Measurements from ENCODE around the gene CLDN5. TPM values are rescaled to one million over a fixed set of nuclear protein-coding genes. Genes with fewer than 3 reads are reported as not detected.

Gene CLDN5
- total RNA-seq, 4 donors from 2014 or later: 40.4 to 108 (median 89.6) TPM

DNA sequence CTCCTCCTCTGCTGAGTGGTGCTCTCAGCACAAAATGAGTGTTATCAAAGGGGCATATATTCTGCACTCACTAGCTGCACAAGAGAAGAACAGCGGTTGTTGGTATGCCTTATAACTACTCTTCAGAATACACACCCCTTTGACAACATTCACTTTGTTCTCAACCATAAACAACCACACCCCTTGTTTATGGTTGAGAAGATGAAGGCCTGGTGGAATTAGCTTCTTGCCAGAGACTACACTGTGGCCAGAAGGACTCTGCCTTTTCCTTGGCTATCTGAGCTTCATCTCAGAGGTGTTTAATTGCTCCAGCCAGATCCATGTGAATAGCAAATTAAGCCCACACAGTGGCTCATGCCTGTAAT is 45.0 kb upstream of the CLDN5 start:
- intact Hi-C loops (cut with DNase I; ENCODE audit: low total_unique reads) (loop anchor here (5.0 kb wide), 1 partner anchor 53 kb away; no protein-coding TSS in a partner anchor), in situ Hi-C loops (cut with MboI; ENCODE audit: low sequenced_read_pairs in 4 of 4) (no loop called here)
- Histone ChIP-seq H3K9me3 (no peaks in the 10 kb centered on the region), H3K27ac (peak overlapping the region; percentile 40 to 77 (median 72)), H3K4me1 (peaks cover 4 to 11% of the 10 kb centered on the region in 2 donors), H3K27me3 (no peaks in the 10 kb centered on the region), H3K4me3 (no peak overlapping the region), H3K36me3 (no peaks in the 10 kb centered on the region)
- TF ChIP-seq POLR2A (IDR thresholded peaks at IDR 0.05): no peak
- DNase-seq: no peak
- no peak for ATAC-seq

DNA sequence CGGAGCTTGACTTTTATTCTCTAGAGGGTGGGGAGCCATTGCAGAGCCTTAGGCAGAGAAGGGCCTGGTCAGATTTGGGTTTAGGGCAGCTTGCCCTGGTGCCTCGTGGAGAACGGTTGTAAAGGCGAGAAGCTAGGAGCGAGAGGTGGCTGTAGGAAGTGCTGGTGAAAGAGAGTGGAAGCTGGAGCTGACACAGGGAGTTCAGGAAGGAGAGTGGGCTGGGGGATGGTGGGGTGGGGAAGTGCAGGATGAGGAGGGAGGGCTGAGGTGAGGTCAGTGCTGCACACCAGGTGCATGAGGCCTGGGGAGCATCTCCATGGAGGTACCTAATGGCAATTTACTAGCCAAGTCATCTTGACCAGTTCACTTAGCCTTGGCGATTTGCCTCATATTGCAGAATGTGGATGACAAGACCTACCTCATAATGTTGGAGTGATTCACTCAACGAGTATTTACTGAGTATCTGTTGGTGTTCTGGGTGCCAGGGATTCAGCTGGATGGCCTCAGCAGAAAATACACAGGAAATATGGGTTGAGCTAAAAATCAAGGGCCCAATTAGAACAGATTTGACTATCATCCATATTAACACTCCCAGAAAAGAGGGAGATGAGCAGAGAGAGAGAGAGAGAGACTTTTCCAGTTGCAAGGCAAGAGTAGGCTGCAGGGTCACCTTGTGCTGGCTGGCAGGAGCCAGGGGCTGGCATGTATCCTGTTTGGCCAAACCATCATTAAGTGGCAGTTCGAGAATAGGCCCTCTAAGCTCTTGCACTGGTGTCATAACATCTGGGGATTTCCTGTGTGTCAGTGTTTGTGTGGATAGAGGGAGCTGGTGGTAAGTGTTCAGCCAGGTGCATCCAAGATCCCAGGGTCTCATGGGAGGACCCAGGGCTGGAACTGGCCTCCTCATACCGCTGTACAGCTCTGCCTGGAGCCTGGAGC is 44.4 kb upstream of the CLDN5 start:
- ATAC-seq (peak in 1 of 2 donors; percentile 60), DNase-seq (no peak)
- no peaks in the 10 kb centered on the region for H3K36me3 ChIP-seq
- no peaks in the 10 kb centered on the region for H3K9me3 ChIP-seq
- H3K4me1 ChIP-seq: peaks cover 4 to 11% of the 10 kb centered on the region in 2 donors
- TF ChIP-seq POLR2A (IDR thresholded peaks at IDR 0.05): no peak
- no peak for TF ChIP-seq CTCF (IDR thresholded peaks at IDR 0.05 in 4 of 5, conservative IDR thresholded peaks at IDR 0.05 in 1 of 5)
- no peak overlapping the region for H3K4me3 ChIP-seq
- in situ Hi-C loops (cut with MboI; ENCODE audit: low sequenced_read_pairs in 4 of 4) (no loop called here), intact Hi-C loops (cut with DNase I; ENCODE audit: low total_unique reads) (loop anchor here (5.0 kb wide), 1 partner anchor 54 kb away; no protein-coding TSS in a partner anchor)
- H3K27ac ChIP-seq: peak overlapping the region; percentile 59 to 77 (median 72)
- H3K27me3 ChIP-seq: no peaks in the 10 kb centered on the region

DNA sequence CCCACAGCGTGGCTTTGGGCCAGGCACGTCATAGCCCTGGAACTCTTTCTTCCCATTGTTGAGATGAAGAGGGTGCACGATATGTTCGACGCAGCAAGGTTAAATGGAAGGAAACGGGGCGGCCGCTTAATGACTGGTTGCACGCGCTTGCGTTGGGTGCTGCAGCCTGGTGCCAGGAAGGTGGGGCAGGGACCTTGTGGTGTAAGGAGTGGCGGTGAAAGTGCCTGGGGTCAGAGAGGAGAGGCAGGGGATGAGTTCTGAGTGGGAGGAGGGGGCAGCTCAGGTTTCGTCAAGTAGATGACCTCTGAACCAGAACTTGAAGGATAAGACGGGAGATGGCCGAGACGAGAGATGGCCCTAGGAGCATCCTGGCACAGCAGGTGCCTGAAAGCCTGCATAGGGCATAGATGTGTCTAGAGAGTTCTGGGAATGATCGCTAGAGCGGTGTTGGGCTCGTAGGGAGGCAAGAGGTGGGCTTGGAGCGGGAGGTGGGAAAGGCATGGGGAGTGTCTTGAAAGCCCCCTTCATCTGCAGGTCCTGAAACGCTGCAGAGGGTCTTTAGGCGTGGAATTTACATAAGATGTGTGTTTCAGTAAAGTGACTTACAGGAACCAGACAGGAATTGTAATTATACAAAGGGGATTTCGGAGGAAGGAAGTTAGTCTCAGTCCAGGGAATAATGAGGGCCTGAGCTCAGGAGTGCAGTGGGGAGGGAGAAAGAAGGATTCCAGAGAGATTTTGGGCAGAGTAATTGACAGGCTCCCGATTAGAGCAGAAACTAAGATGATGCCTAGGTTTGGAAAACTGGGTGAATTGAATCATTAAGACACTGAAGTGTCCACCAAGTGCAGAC is 43.2 kb upstream of the CLDN5 start:
- H3K27ac ChIP-seq: peak overlapping the region; percentile 59 to 77 (median 74)

GRCh38 chr22:19566279-19567156 is 42.3 kb upstream of the CLDN5 start:
- no peaks in the 10 kb centered on the region for H3K9me3 ChIP-seq
- in situ Hi-C loops (cut with MboI; ENCODE audit: low sequenced_read_pairs in 4 of 4) (no loop called here), intact Hi-C loops (cut with DNase I; ENCODE audit: low total_unique reads) (loop anchor here (5.0 kb wide), 1 partner anchor 56 kb away; no protein-coding TSS in a partner anchor)
- ATAC-seq: peak in 1 of 2 donors; percentile 32
- no peaks in the 10 kb centered on the region for H3K36me3 ChIP-seq
- DNase-seq: no peak
- H3K4me1 ChIP-seq: peaks cover under 1 to 4% of the 10 kb centered on the region in 2 donors
- no peaks in the 10 kb centered on the region for H3K27me3 ChIP-seq
- TF ChIP-seq POLR2A (IDR thresholded peaks at IDR 0.05): no peak
- no peak for TF ChIP-seq CTCF (IDR thresholded peaks at IDR 0.05 in 4 of 5, conservative IDR thresholded peaks at IDR 0.05 in 1 of 5)
- H3K4me3 ChIP-seq: no peak overlapping the region
- peak overlapping the region; percentile 37 to 77 (median 74) for H3K27ac ChIP-seq

More for the DNA sequence above, 43.2 kb upstream of the CLDN5 start:
- Histone ChIP-seq H3K9me3 (no peaks in the 10 kb centered on the region), H3K36me3 (no peaks in the 10 kb centered on the region), H3K4me3 (no peak overlapping the region), H3K4me1 (peaks cover 4 to 7% of the 10 kb centered on the region in 2 donors), H3K27me3 (no peaks in the 10 kb centered on the region)
- intact Hi-C loops (cut with DNase I; ENCODE audit: low total_unique reads): loop anchor here (5.0 kb wide), 1 partner anchor 55 kb away; no protein-coding TSS in a partner anchor
- in situ Hi-C loops (cut with MboI; ENCODE audit: low sequenced_read_pairs in 4 of 4): no loop called here
- no peak for DNase-seq
- ATAC-seq: peak; percentile 40 to 56
- peak in 1 of 2 donors; percentile 17 for TF ChIP-seq POLR2A (IDR thresholded peaks at IDR 0.05)
- no peak for TF ChIP-seq CTCF (IDR thresholded peaks at IDR 0.05 in 4 of 5, conservative IDR thresholded peaks at IDR 0.05 in 1 of 5)
